HUES64 (cell line): ENCODE data around the gene SLC16A9.
"Not testable (repeated sequence)": the region's sequence is repeated elsewhere in the genome, so short reads cannot be mapped to it uniquely, and the experiment has no call there.

Source experiments
- H3K27ac ChIP-seq: 2 replicates; pipeline ENCODE4 v1.7.0; 2013; ENCODE audit warnings: low read depth, low read length, inconsistent platforms
- H3K27me3 ChIP-seq: 2 replicates; pipeline ENCODE4 v1.6.1; 2013; ENCODE audit warnings: mild to moderate bottlenecking, low read length; ENCODE audit not compliant: insufficient read depth
- H3K36me3 ChIP-seq: 2 replicates; pipeline ENCODE4 v1.6.1; 2013; ENCODE audit warnings: mild to moderate bottlenecking, low read length; ENCODE audit not compliant: insufficient read depth
- H3K4me1 ChIP-seq: 2 replicates; pipeline ENCODE4 v1.6.1; 2013; ENCODE audit warnings: mild to moderate bottlenecking, low read length, moderate library complexity; ENCODE audit not compliant: insufficient read depth
- H3K4me3 ChIP-seq: 2 replicates; pipeline ENCODE4 v1.5.1; 2013; ENCODE audit warnings: mild to moderate bottlenecking, low read length, moderate library complexity
- H3K9ac ChIP-seq: 2 replicates; pipeline ENCODE4 v1.6.1; 2013; ENCODE audit warnings: mild to moderate bottlenecking, low read depth, low read length
- H3K9me3 ChIP-seq: 2 replicates; pipeline ENCODE4 v1.6.1; 2013; ENCODE audit warnings: low read depth, low read length; ENCODE audit not compliant: insufficient read depth
- WGBS: fragments of 150-250, 120-280 bp; methylation state at CpG from one replicate; pipeline ENCODE4 v1.1.7; 2013; ENCODE audit warnings: missing lambda C conversion rate; 5-methylcytosine and 5-hydroxymethylcytosine counted together

The SLC16A9 gene

DNA sequence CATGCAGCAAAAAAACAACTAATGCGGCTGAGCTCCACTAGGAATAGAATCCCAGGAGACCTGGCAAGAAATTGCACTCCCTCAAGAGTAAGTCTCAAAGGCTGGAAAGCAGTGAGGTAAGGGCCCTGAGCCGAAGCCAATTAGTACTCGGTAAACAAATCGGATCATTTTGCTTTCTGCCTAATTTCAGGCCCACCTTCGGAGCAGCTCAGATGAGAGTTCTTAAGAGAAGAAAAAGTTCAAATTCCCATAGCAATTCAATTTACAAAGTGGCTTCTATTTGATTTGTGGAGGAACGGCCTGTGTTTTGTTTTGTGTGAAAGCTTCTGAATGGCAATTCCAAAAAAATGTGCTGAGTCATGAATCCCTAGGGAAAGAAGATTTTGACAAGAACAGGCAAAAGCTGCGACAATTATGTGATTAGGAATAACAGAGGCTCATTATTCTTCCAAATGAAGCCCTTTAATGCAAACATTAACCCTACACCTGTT, 60.9 kb downstream of the SLC16A9 start:
- no peak overlapping the region; the same call in 1 of the 2 replicates for H3K27ac ChIP-seq
- no peak overlapping the region for H3K4me3 ChIP-seq
- 80% methylated on average over 7 of the region's 7 CpGs for WGBS
- 0 out of 2 replicates have a peak, but pooled peaks cover 9% of the 10 kb centered on the region for H3K36me3 ChIP-seq
- H3K9me3 ChIP-seq, result peaks cover 3% of the 10 kb centered on the region; the same call in 1 of the 2 replicates
- H3K27me3 ChIP-seq, result no peaks in the 10 kb centered on the region
- no peak overlapping the region for H3K9ac ChIP-seq
- H3K4me1 ChIP-seq, result peaks cover 14% of the 10 kb centered on the region

DNA sequence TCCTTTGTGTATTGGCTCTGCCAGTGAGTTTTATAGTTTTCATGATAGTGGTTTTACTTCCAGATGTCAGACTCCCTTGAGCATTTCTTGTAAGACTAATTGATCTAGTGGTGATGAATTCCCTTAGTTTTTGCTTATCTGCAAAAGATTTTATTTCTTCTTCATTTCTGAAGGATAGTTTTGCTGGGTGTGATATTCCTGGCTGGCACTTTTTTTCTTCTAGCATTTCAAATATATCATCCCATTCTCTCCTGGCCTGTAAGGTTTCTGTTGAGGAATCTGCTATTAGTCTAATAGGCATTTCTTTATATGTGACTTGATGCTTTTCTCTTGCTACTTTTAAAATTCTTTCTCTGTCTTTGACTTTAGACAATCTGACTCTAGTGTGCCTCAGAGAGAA, 64.8 kb downstream of the SLC16A9 start:
- Histone ChIP-seq H3K4me3 (no peak overlapping the region), H3K4me1 (peaks cover 14% of the 10 kb centered on the region), H3K36me3 (no peaks in the 10 kb centered on the region), H3K27ac (no peak overlapping the region), H3K9me3 (peaks cover 3% of the 10 kb centered on the region; the same call in 1 of the 2 replicates), H3K9ac (no peak overlapping the region), H3K27me3 (no peaks in the 10 kb centered on the region)

DNA sequence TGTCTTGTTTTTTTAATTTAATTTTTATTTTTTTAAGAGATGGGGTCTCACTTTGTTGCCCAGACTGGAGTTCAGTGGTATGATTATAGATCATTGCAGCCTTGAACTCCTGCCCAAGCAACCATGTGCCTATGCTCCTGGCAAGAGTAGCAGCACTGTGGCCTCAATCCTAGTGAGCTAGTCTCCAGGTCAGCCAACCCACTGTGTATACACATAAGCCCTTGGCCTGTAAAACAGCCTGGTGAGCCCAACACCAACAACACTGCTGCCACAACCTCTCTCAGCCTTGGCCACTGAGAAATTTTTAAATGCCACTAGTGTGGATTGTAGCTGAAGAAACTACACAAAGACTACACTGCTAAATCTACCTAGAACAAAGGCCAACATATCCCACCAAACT, 68.0 kb downstream of the SLC16A9 start:
- H3K4me1 ChIP-seq, H3K27ac ChIP-seq, H3K4me3 ChIP-seq, H3K36me3 ChIP-seq, H3K27me3 ChIP-seq, H3K9me3 ChIP-seq, H3K9ac ChIP-seq: not testable (repeated sequence)

DNA sequence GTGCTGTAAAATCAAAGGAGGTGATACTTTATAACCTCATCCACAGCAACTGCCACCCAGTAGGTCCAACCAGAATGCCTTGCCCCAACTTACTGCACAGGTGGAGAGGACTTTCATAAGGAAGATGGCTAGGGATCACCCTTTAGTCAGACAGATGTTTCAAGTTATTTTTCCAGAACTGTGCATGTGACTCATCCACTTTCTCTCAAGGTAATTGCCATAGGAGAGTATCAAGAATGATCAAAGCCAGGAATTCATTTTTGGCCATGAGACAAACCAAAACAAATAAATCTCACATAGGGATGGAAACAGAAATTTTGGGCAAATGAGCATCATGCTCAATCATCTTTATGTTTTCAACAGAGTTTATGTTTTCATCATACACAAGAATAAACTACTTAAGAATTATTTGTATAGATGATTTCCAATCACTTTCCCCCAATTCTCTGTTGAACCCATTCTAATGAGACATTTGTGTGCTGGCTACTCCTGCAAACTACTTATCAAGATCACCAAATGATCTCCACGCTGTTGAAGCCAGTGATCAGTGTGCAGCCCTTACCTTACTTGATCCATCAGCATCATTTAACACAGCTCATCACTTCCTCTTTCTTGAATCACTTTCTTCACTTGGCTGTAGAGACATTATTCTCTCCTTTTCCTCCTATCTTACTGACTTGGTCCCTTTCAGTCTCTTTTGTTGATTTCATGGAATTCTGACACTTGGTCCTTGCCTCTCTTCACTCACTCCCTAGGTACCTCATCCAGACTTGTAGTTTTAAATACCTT, 74.0 kb downstream of the SLC16A9 start:
- Histone ChIP-seq H3K36me3 (no peaks in the 10 kb centered on the region), H3K4me3 (no peak overlapping the region), H3K4me1 (no peaks in the 10 kb centered on the region), H3K9me3 (peaks cover 6% of the 10 kb centered on the region; the same call in 1 of the 2 replicates), H3K27me3 (no peaks in the 10 kb centered on the region), H3K9ac (no peak overlapping the region), H3K27ac (no peak overlapping the region)
- 89% methylated on average over 1 of the region's 1 CpG for WGBS

DNA sequence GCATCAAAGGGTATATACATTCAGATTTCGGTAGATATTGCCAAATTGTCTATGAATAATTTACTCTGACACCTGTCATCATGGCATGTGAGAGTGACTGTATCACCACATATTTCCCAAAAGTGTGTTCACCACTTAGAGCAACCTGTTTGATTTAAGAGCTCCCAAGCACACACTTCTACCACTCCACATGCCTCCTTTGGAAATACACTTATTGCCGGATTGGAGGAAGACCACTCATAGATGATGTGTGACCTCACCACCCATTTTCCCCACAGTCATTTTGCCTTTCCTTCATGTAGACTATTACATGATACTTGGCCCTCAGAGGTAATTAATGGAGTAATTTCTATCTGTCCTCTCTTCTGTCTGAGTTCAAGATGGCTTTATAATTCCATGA, 75.5 kb downstream of the SLC16A9 start:
- Histone ChIP-seq H3K27me3 (no peaks in the 10 kb centered on the region), H3K9ac (no peak overlapping the region), H3K27ac (no peak overlapping the region), H3K4me3 (no peak overlapping the region), H3K4me1 (no peaks in the 10 kb centered on the region), H3K9me3 (peaks cover 6% of the 10 kb centered on the region; the same call in 1 of the 2 replicates), H3K36me3 (no peaks in the 10 kb centered on the region)
- WGBS, result 98% methylated on average over 2 of the region's 2 CpGs

DNA sequence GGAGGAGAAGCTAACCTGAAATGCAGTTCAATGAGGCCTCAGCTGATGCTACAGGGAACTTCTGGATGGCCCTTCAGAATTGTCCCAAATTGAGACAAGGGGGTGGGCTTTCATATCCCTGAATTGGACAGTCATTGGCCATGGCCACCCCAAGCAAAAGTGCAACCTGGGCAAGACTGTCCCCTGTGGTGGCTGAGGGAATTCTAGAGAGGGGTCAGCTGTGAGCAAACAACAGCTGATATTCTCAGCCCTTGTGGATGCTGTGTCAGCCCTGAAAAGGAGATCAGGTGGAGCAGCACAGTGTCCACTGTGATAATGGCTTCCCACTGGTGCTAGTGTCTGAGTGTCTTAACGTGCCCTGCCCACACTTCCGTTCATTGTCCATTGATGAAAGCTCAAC, 76.6 kb downstream of the SLC16A9 start:
- Histone ChIP-seq H3K27ac (no peak overlapping the region), H3K9me3 (0 out of 2 replicates have a peak, but pooled peaks cover 2% of the 10 kb centered on the region), H3K4me3 (no peak overlapping the region), H3K27me3 (no peaks in the 10 kb centered on the region), H3K36me3 (no peaks in the 10 kb centered on the region), H3K4me1 (no peaks in the 10 kb centered on the region), H3K9ac (no peak overlapping the region)
- 93% methylated on average over 2 of the region's 2 CpGs for WGBS

DNA sequence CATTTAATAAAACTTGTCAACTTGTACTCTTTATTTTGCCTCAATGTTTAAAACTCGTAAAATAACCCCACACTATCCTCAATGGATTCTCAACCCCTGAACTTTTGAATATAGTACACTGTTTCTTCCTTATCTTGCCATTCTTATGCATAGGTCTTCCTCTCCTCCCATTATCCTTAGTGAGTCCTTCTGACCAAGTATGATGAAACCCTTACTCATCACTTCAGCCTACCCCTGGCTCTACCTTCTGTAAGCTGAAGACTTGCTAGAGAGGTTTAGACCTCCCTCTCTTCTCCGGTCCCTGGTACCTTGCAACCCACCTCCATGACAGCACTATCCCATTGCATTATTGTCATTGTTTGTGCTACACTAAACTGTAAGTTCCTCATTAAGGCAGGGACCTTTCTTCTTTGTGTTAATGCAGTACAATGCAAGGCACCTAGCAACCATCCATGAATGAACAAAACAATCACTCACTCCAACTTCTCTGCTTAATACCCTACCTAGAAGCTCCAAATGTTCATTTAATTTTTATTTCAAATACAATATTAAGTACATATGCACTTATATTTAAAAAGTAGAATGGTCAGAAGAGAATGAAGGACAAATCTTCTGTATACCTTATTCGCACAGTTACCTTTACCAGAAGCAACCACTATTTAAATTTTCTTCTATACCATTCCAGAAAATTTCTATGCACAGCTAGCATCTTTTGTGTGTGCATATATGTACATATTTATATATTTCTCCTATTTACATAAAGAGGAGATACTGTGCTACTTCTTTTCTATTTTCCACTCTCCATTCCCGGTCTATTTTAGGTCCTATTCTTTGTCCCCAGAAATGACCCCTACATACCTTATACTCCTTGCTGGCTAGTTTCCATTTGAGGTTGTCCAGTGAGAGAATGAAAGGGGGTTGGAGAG, 77.5 kb downstream of the SLC16A9 start:
- Histone ChIP-seq H3K4me3 (no peak overlapping the region), H3K4me1 (no peaks in the 10 kb centered on the region), H3K9me3 (no peaks in the 10 kb centered on the region), H3K27me3 (no peaks in the 10 kb centered on the region), H3K9ac (no peak overlapping the region), H3K36me3 (no peaks in the 10 kb centered on the region), H3K27ac (no peak overlapping the region)
- 95% methylated on average over 3 of the region's 4 CpGs for WGBS

DNA sequence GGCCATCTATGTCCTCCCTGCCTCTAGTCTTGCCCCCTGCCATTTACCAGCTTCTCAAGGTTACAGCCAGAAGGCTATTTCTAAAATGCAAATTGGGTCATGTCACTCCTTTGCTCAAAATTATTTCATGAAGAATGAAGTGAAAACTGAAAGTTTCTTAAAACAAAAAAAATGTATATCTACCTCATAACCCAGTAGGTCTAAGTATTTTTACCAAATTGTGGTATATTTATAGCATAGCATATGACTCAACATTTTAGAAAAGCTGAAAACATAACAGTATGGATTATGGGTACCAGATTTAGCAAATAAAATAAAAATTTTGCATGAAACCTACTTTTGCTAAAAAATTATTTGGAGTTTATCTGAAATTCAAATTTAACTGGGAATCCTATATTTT, 78.4 kb downstream of the SLC16A9 start:
- Histone ChIP-seq H3K36me3 (no peaks in the 10 kb centered on the region), H3K9ac (no peak overlapping the region), H3K27me3 (no peaks in the 10 kb centered on the region), H3K27ac (no peak overlapping the region), H3K9me3 (no peaks in the 10 kb centered on the region), H3K4me3 (no peak overlapping the region), H3K4me1 (peaks cover 9% of the 10 kb centered on the region)

DNA sequence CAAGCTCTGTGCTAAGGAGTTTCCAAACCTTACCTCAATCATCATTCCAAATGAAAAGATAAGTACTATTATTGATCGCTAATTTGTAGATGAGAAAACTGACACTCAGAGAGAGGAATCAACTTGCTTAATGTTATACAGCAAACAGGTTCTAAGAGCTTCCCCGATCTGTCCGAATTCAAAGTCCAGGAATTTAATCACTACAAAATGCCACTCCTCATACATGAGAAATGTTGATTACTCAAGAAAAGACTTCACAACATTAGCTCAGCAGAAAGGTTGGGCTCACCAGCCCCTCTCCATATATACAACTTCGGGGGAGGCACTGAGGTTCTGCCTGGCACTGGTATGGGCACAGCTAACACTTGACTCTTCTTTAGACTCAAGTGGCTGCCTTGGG, 80.7 kb downstream of the SLC16A9 start:
- Histone ChIP-seq H3K4me3 (no peak overlapping the region), H3K27ac (no peak overlapping the region), H3K36me3 (no peaks in the 10 kb centered on the region), H3K9ac (no peak overlapping the region), H3K9me3 (no peaks in the 10 kb centered on the region), H3K4me1 (peaks cover 10% of the 10 kb centered on the region), H3K27me3 (no peaks in the 10 kb centered on the region)
- 93% methylated on average over 3 of the region's 4 CpGs for WGBS

DNA sequence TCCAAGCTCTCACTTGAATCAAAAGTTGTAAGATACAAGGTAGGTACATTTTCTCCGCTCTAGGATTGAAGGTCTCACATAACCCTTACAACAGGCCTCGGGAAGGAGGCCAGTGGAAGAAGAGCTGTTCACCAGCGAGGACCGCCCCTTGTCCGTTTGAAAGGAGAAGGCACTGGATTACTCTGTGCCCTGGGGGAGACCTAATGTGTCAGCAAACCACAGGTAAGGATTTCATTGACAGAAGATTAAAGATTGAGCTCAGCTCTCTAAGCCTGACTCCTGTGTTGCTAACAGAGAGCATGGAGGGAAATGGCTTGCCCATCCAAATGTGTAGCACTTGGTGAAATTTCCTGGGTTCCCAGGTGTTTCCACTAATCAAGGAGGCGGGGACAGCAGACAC, 81.2 kb downstream of the SLC16A9 start:
- H3K9ac ChIP-seq, result no peak overlapping the region
- H3K4me1 ChIP-seq, result peaks cover 10% of the 10 kb centered on the region

DNA sequence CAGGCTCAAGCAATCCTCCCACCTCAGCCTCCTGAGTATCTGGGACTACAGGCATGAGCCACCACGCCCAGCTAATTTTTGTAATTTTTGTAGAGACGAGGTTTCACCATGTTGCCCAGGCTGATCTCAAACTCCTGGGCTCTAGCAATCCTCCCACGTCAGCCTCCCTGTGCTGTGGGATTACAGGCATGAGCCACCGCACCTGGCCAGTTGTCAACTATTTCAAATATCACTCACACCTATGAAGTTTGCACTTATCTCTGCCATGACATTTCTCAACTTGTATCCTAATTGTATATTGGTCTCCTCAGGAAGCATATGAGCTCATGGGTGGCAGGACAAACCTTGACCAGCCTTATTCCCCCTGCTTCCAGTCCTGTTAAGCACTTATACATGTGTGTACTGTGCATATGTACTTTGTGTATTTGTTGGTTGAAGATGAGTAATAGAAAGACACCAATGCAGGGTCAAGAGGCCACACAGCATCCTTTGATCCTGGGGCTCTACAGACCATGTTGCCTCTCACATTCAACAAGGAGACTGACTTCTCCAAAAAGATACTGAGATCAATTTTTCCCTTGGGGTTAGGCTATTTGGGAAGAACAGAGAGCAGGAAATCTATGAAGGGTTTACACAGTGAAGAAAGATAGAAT, 82.2 kb downstream of the SLC16A9 start:
- H3K27ac ChIP-seq, result no peak overlapping the region
- H3K4me1 ChIP-seq, result peaks cover 10% of the 10 kb centered on the region
- no peaks in the 10 kb centered on the region for H3K27me3 ChIP-seq
- H3K9me3 ChIP-seq, result no peaks in the 10 kb centered on the region
- H3K36me3 ChIP-seq, result no peaks in the 10 kb centered on the region
- 86% methylated on average over 4 of the region's 4 CpGs for WGBS
- no peak overlapping the region for H3K9ac ChIP-seq
- H3K4me3 ChIP-seq, result no peak overlapping the region

More for the DNA sequence above, 81.2 kb downstream of the SLC16A9 start:
- H3K4me3 ChIP-seq, result no peak overlapping the region
- H3K36me3 ChIP-seq, result no peaks in the 10 kb centered on the region
- no peaks in the 10 kb centered on the region for H3K27me3 ChIP-seq
- H3K27ac ChIP-seq, result no peak overlapping the region
- H3K9me3 ChIP-seq, result no peaks in the 10 kb centered on the region
- WGBS, result 75% methylated on average over 6 of the region's 6 CpGs
